NT2/D1 (cell line): ENCODE results near the gene RNF32.

Experiments
- DNase-seq: peaks from one replicate; pipeline ENCODE4 v3.0.0-alpha.2; 2011; ENCODE audit warnings: low read depth, low spot score
- H3K27me3 ChIP-seq: 2 replicates; pipeline ENCODE4 v1.6.0; 2011; ENCODE audit warnings: mild to moderate bottlenecking; ENCODE audit not compliant: insufficient read length, insufficient read depth
- H3K36me3 ChIP-seq: 2 replicates; pipeline ENCODE4 v1.6.1; 2011; ENCODE audit warnings: mild to moderate bottlenecking, low read length, mixed read lengths; ENCODE audit not compliant: insufficient read depth, insufficient read length
- H3K4me1 ChIP-seq: 2 replicates; pipeline ENCODE4 v1.5.1; 2011; ENCODE audit not compliant: insufficient read depth, insufficient read length
- H3K4me3 ChIP-seq: 2 replicates; pipeline ENCODE4 v1.5.1; 2011; ENCODE audit warnings: low read depth; ENCODE audit not compliant: insufficient read length
- H3K9ac ChIP-seq: 2 replicates; pipeline ENCODE4 v1.6.0; 2011; ENCODE audit warnings: low read depth; ENCODE audit not compliant: insufficient read length
- H3K9me3 ChIP-seq: 2 replicates; pipeline ENCODE4 v1.5.1; 2011; ENCODE audit warnings: mild to moderate bottlenecking, low read length; ENCODE audit not compliant: insufficient read depth
- SUZ12 ChIP-seq: IDR thresholded peaks from 2 replicates; pipeline ENCODE4 v1.6.1; 2011; ENCODE audit not compliant: insufficient read length, insufficient read depth; ENCODE audit errors: extremely low read depth
- YY1 ChIP-seq: IDR thresholded peaks from 2 replicates; pipeline ENCODE4 v1.6.1; 2011; ENCODE audit not compliant: insufficient read length, insufficient read depth
- ZNF274 ChIP-seq: IDR thresholded peaks from 2 replicates; pipeline ENCODE4 v1.6.1; 2011; ENCODE audit warnings: mild to moderate bottlenecking, low read depth, low read length

RNF32 gene

DNA sequence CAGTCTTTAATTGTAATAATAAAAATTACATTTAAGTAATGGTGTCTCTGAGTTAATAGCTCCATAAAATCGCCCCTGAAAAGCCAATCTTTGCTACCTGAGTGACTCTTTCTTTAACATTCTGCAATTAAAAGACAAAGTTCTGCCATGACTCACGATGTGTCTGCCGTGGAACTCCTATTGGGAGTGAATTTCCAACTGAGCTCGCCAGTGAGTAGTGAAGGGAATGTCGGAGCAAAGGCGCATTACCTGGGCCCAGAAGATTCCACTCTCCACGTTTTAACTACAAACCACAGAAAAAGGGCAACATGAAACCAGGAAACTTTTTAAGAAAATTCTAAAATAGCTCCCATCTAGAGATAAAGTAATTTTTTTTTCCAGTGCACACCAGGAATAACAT is 36.9 kb upstream of the RNF32 start:
- no peaks in the 10 kb centered on the region for H3K36me3 ChIP-seq
- TF ChIP-seq SUZ12 (no peak), ZNF274 (no peak), YY1 (no peak)
- DNase-seq, result no peak
- H3K9me3 ChIP-seq, result no peaks in the 10 kb centered on the region
- no peak overlapping the region for H3K4me3 ChIP-seq
- H3K9ac ChIP-seq, result no peak overlapping the region
- H3K27me3 ChIP-seq, result no peaks in the 10 kb centered on the region
- peaks cover 6% of the 10 kb centered on the region for H3K4me1 ChIP-seq

DNA sequence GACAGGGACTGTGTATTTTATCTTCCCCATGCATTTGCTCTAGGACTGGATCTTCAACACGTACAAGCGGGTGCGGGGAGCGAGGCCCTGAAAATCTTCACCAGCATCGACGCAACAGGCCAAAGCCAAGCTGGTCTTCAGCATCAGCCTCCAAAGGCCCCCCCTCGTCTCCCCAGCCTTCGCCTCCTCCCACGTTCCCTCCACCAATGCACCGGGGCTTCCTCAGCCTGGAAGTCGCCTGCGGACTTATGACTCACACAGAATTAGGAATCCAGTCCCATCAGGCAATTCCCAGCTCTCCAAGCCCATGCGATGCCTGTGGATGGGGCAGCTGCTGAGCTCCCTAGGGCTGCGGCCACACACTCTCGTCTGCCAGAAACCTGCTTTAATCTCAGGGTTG is 36.3 kb upstream of the RNF32 start:
- Histone ChIP-seq H3K9ac (no peak overlapping the region), H3K27me3 (no peaks in the 10 kb centered on the region), H3K4me3 (no peak overlapping the region), H3K36me3 (no peaks in the 10 kb centered on the region), H3K9me3 (no peaks in the 10 kb centered on the region), H3K4me1 (peaks cover 6% of the 10 kb centered on the region)
- DNase-seq, result no peak
- TF ChIP-seq SUZ12 (no peak), YY1 (no peak), ZNF274 (no peak)

DNA sequence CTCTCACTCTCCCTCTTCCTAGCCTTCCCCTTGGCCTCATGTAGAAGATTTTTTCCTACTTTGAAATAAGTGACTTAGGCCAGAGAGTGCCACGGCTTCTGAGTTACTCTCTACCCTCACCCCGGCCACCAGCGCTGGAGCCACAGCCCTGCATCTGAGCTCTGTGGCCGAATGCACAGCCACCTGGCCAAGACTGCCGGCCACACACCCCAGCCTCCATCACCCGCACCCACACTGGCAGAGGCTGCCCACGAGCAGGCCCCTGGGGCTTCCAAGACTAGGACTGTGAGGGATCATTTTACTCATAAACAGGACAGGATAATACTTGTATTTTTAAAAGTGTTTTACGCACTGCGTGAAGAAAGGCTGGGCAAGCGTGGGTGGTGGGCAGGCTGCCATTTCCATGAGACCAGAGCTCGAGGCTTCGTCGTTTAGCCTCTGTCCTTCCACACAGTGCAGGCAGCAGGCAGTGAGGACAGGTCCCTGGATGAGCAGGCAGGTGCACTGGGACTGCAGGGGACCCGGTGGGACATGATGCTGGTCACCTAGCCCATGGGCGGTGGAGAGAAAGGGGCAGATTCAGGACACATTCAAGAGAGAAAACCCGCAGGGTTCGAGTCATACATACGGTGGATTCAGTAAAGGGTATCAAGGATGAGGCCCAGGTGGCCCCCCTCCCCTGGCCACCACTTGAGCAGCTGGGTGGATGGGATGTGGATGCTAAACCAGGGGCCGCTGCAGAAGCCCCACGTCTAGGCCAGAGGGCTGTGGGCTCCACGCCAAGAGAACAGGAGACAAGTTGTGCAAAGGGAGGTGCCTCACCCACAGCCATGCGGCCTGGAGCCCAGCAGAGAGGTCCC is 35.5 kb upstream of the RNF32 start:
- Histone ChIP-seq H3K9ac (no peak overlapping the region), H3K4me1 (peaks cover 6% of the 10 kb centered on the region), H3K27me3 (no peaks in the 10 kb centered on the region), H3K36me3 (no peaks in the 10 kb centered on the region), H3K9me3 (no peaks in the 10 kb centered on the region), H3K4me3 (no peak overlapping the region)
- DNase-seq, result no peak
- no peak for TF ChIP-seq SUZ12
- no peak for TF ChIP-seq ZNF274
- no peak for TF ChIP-seq YY1

DNA sequence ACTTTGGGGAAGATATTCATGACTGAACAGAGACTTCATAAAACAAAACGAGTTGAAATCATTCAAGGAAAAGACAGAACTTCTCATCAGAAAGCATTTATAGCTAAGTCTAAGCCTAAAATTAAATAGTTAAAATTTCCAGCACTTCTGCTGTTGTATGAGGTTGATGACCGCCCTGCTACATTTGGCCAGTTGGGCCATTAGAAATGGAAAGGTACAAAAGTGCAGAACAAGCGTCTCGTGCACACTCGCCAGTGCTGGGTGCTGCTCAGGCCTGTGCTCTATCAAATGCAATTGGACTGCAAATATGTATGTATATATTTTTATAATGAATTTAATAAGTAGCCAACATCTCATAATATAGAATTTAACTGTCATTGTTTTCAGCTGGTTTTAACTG is 34.4 kb upstream of the RNF32 start:
- no peaks in the 10 kb centered on the region for H3K27me3 ChIP-seq
- no peak overlapping the region for H3K9ac ChIP-seq
- no peaks in the 10 kb centered on the region for H3K36me3 ChIP-seq
- no peak for DNase-seq
- no peaks in the 10 kb centered on the region for H3K9me3 ChIP-seq
- no peak overlapping the region for H3K4me3 ChIP-seq
- TF ChIP-seq YY1, result no peak
- no peak for TF ChIP-seq SUZ12
- TF ChIP-seq ZNF274, result no peak
- H3K4me1 ChIP-seq, result peaks cover 6% of the 10 kb centered on the region

DNA sequence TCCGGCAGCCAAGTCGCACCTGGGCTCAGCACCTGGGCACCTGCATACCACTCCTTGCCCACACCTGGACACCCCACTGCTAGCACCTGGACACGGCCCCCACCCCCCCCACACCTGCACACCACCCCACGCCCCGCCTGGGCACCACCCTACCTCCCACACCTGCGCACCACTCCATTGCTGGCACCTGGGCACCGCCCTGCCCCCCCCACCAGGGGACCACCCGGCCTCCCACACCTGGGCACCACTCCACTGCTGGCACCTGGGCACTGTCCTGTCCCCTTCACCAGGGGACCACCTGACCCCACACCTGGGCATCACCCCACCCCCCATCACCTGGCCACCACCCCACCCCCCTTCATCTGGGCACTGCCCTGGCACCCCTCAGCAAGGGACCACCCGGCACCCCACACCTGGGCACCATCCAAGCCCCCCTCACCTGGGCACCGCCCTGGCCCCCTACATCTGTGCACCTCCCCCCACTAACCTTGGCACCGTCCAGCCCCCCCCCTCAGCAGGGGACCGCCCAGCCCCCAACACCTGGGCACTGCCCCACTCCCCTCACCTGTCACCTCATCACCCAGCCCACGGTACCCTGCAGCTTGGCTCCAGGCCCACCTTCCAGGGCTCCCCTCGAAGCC is 33.8 kb upstream of the RNF32 start:
- Histone ChIP-seq H3K36me3 (no peaks in the 10 kb centered on the region), H3K4me3 (no peak overlapping the region), H3K9ac (no peak overlapping the region), H3K27me3 (no peaks in the 10 kb centered on the region), H3K9me3 (no peaks in the 10 kb centered on the region), H3K4me1 (peaks cover 6% of the 10 kb centered on the region)
- TF ChIP-seq SUZ12 (no peak), YY1 (no peak), ZNF274 (no peak)
- DNase-seq, result no peak

DNA sequence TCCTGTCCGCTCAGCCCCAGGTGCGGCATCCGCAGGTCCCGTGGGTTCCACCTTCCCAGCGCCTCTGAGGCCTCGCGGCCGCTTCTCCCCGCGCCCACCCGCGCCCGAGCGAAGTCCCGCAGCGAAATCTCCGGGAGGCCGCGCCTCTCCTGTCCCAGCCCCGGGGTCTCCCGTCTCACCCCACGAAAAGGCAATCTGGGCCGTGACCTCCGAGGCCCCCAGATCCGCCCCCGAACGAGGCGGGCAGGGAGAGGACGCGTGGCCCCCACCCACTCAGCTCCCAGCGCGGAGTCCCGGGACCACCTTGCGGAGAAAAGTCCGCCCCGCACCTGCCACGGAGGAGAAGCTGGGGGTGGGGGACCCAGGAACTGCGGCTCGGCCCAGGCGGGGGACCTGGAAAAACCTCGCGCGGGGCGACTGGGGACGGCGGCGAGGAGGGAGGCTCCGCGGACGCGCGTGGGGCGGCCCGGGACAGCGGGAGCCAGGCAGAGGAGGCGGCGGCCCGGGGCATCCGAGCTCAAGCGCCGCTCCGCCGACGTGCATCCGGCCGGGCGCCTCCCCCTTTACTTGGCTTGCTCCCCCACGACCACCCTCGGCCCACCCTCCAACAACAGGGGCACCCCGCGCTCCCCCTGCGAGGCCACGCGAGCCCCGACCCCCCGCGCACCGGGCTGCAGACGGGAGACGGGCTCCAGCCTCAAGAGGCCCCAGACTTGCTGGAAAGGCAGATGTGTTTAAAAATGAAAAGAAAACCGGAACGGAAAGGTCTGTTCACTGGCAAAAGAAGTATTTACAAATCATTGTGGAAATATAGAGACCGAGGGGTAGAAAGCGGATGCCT is 33.0 kb upstream of the RNF32 start:
- no peak overlapping the region for H3K9ac ChIP-seq
- H3K4me1 ChIP-seq, result peaks cover 6% of the 10 kb centered on the region
- no peaks in the 10 kb centered on the region for H3K9me3 ChIP-seq
- H3K27me3 ChIP-seq, result no peaks in the 10 kb centered on the region
- no peak for TF ChIP-seq ZNF274
- TF ChIP-seq SUZ12, result no peak
- no peak for TF ChIP-seq YY1
- no peak for DNase-seq
- H3K36me3 ChIP-seq, result no peaks in the 10 kb centered on the region
- no peak overlapping the region for H3K4me3 ChIP-seq

DNA sequence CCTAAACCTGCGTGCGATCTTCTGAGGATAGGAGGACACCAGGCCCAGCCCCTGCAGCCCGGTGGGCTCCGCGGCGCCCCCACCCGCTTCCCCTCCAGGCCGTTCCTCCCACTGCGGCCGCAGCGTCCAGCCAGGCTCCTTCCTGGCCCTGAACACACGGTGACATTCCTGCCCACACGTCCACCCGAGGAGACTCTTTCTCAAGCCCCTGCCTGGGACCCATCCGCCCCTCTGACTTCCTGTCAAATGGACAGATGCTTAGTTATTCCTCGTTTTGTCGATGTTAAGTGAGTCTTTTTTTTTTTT is 32.4 kb upstream of the RNF32 start:
- Histone ChIP-seq H3K36me3 (no peaks in the 10 kb centered on the region), H3K4me3 (no peak overlapping the region), H3K9ac (no peak overlapping the region), H3K9me3 (no peaks in the 10 kb centered on the region), H3K4me1 (peaks cover 6% of the 10 kb centered on the region), H3K27me3 (no peaks in the 10 kb centered on the region)
- DNase-seq, result no peak
- no peak for TF ChIP-seq ZNF274
- TF ChIP-seq YY1, result no peak
- no peak for TF ChIP-seq SUZ12
